ENCODE data around the gene ZCCHC14. TPM values are rescaled to one million over a fixed set of nuclear protein-coding genes. Genes with fewer than 3 reads are reported as not detected.
A peak's percentile ranks its signal among the peaks of the same experiment; 100 is the strongest.
"Not testable (repeated sequence)": the region's sequence is repeated elsewhere in the genome, so short reads cannot be mapped to it uniquely, and the experiment has no call there.

ZCCHC14 gene
- total and polyA plus RNA-seq, 2 experiments from 2014 or later, result 7.9 to 23.2 TPM

- H3K36me3 ChIP-seq, result no peaks in the 10 kb centered on the region
- peaks cover 16% of the 10 kb centered on the region for H3K4me1 ChIP-seq (ENCODE audit: low read depth)
- DNase-seq (ENCODE audit: low read depth in 1 of 2, low spot score in 1 of 2), result peak; percentile 92 to 93
- H3K27me3 ChIP-seq, result no peaks in the 10 kb centered on the region
- TF ChIP-seq CTCF (IDR thresholded peaks at IDR 0.05; ENCODE audit: low read depth, low read length), result no peak
- no peaks in the 10 kb centered on the region for H3K9me3 ChIP-seq (ENCODE audit: low read depth)
- peak within 1 kb of the TSS; percentile 83 for H3K4me3 ChIP-seq
- peak within 1 kb of the TSS; percentile 85 for H3K27ac ChIP-seq
Observed at GRCh38 chr16:87383505-87384161, 109.2 kb downstream of the ZCCHC14 start, which contains the start of gene FBXO31. Gene FBXO31, minus strand, starts transcription at chr16:87383776. Its CDS starts 32 bp downstream, at chr16:87383744.

GRCh38 chr16:87382023-87382785 is 110.6 kb downstream of the ZCCHC14 start:
- no peak for TF ChIP-seq CTCF (IDR thresholded peaks at IDR 0.05; ENCODE audit: low read depth, low read length)
- Histone ChIP-seq H3K27me3 (no peaks in the 10 kb centered on the region), H3K27ac (peak overlapping the region; percentile 77)

GRCh38 chr16:87380881-87381280 is 111.9 kb downstream of the ZCCHC14 start:
- no peak overlapping the region for H3K4me3 ChIP-seq
- H3K9me3 ChIP-seq (ENCODE audit: low read depth), result no peaks in the 10 kb centered on the region
- TF ChIP-seq CTCF (IDR thresholded peaks at IDR 0.05; ENCODE audit: low read depth, low read length), result no peak
- H3K4me1 ChIP-seq (ENCODE audit: low read depth), result peaks cover 11% of the 10 kb centered on the region
- no peak overlapping the region for H3K27ac ChIP-seq
- no peaks in the 10 kb centered on the region for H3K27me3 ChIP-seq
- peak in 1 of 2 donors; percentile 28 for DNase-seq (ENCODE audit: low read depth in 1 of 2, low spot score in 1 of 2)
- no peaks in the 10 kb centered on the region for H3K36me3 ChIP-seq

More at GRCh38 chr16:87382023-87382785, 110.6 kb downstream of the ZCCHC14 start:
- Histone ChIP-seq H3K36me3 (no peaks in the 10 kb centered on the region), H3K4me3 (peak overlapping the region; percentile 83), H3K9me3 (ENCODE audit: low read depth) (no peaks in the 10 kb centered on the region), H3K4me1 (ENCODE audit: low read depth) (peaks cover 9% of the 10 kb centered on the region)
- no peak for DNase-seq (ENCODE audit: low read depth in 1 of 2, low spot score in 1 of 2)

- Histone ChIP-seq H3K27ac (no peak overlapping the region), H3K4me3 (no peak overlapping the region), H3K9me3 (ENCODE audit: low read depth) (no peaks in the 10 kb centered on the region), H3K4me1 (ENCODE audit: low read depth) (peaks cover 12% of the 10 kb centered on the region), H3K36me3 (no peaks in the 10 kb centered on the region), H3K27me3 (no peaks in the 10 kb centered on the region)
- DNase-seq (ENCODE audit: low read depth in 1 of 2, low spot score in 1 of 2), result no peak
- no peak for TF ChIP-seq CTCF (IDR thresholded peaks at IDR 0.05; ENCODE audit: low read depth, low read length)
Observed at GRCh38 chr16:87380403-87380802, 112.4 kb downstream of the ZCCHC14 start.

GRCh38 chr16:87379312-87379752 is 113.5 kb downstream of the ZCCHC14 start:
- H3K4me1 ChIP-seq (ENCODE audit: low read depth), result peaks cover 12% of the 10 kb centered on the region
- not testable (repeated sequence) for H3K4me3 ChIP-seq; H3K9me3 ChIP-seq (ENCODE audit: low read depth); H3K36me3 ChIP-seq; H3K27me3 ChIP-seq; H3K27ac ChIP-seq; DNase-seq (ENCODE audit: low read depth in 1 of 2, low spot score in 1 of 2)

- peaks cover 7% of the 10 kb centered on the region for H3K4me1 ChIP-seq (ENCODE audit: low read depth)
- H3K36me3 ChIP-seq, result no peaks in the 10 kb centered on the region
- H3K27ac ChIP-seq, result no peak overlapping the region
- H3K4me3 ChIP-seq, result no peak overlapping the region
- no peak for TF ChIP-seq CTCF (IDR thresholded peaks at IDR 0.05; ENCODE audit: low read depth, low read length)
- DNase-seq (ENCODE audit: low read depth in 1 of 2, low spot score in 1 of 2), result no peak
- H3K27me3 ChIP-seq, result no peaks in the 10 kb centered on the region
- H3K9me3 ChIP-seq (ENCODE audit: low read depth), result no peaks in the 10 kb centered on the region
Observed at GRCh38 chr16:87376660-87377059, 116.2 kb downstream of the ZCCHC14 start.
